ENCODE measurements around the gene SLC16A3.

DNA sequence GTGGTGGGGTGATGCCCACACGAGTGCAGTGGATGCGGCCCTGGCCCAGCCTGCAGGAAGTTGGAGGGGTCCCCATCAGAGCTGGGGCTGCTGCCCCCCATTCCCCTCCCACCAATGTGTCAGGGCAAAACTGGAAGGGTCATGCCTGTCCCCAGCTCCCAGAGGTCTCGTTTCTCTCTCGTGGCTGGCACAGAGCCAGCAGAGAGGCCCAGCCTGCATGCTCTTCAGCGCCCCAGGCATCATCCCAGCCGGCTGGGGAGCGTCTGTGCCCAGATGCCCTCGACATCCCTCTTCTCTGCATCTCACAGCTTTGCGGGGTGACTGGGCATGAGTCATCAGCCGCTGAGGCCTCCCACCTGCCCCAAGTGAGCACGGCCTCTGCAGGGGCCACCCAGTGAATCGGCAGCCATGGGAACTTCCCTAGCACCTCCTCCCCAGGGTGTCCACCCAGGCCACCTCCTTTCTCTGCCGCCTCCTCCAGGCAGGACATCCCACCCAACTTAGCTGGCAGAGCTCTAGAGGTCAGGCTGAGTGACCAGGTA lies 54.4 kb downstream of the SLC16A3 start:
- TF ChIP-seq, protein P1, sequence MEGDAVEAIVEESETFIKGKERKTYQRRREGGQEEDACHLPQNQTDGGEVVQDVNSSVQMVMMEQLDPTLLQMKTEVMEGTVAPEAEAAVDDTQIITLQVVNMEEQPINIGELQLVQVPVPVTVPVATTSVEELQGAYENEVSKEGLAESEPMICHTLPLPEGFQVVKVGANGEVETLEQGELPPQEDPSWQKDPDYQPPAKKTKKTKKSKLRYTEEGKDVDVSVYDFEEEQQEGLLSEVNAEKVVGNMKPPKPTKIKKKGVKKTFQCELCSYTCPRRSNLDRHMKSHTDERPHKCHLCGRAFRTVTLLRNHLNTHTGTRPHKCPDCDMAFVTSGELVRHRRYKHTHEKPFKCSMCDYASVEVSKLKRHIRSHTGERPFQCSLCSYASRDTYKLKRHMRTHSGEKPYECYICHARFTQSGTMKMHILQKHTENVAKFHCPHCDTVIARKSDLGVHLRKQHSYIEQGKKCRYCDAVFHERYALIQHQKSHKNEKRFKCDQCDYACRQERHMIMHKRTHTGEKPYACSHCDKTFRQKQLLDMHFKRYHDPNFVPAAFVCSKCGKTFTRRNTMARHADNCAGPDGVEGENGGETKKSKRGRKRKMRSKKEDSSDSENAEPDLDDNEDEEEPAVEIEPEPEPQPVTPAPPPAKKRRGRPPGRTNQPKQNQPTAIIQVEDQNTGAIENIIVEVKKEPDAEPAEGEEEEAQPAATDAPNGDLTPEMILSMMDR (IDR thresholded peaks at IDR 0.05; ENCODE audit: insufficient read depth, low read length) = no peak
- TF ChIP-seq, protein P2, sequence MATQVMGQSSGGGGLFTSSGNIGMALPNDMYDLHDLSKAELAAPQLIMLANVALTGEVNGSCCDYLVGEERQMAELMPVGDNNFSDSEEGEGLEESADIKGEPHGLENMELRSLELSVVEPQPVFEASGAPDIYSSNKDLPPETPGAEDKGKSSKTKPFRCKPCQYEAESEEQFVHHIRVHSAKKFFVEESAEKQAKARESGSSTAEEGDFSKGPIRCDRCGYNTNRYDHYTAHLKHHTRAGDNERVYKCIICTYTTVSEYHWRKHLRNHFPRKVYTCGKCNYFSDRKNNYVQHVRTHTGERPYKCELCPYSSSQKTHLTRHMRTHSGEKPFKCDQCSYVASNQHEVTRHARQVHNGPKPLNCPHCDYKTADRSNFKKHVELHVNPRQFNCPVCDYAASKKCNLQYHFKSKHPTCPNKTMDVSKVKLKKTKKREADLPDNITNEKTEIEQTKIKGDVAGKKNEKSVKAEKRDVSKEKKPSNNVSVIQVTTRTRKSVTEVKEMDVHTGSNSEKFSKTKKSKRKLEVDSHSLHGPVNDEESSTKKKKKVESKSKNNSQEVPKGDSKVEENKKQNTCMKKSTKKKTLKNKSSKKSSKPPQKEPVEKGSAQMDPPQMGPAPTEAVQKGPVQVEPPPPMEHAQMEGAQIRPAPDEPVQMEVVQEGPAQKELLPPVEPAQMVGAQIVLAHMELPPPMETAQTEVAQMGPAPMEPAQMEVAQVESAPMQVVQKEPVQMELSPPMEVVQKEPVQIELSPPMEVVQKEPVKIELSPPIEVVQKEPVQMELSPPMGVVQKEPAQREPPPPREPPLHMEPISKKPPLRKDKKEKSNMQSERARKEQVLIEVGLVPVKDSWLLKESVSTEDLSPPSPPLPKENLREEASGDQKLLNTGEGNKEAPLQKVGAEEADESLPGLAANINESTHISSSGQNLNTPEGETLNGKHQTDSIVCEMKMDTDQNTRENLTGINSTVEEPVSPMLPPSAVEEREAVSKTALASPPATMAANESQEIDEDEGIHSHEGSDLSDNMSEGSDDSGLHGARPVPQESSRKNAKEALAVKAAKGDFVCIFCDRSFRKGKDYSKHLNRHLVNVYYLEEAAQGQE (IDR thresholded peaks at IDR 0.05; ENCODE audit: insufficient replicate concordance, low read depth) = no peak
- TF ChIP-seq POLR2AphosphoS5 (IDR thresholded peaks at IDR 0.05; ENCODE audit: low read depth) = 0 out of 2 replicates have a peak, but pooled peaks have one; percentile 25

Data from HL-60 (cell line).